Activated B cell treated with CpG ODN at 0.5 μM for 24 hours (primary cell): ENCODE measurements around the gene GIGYF2. TPM values are rescaled to one million over a fixed set of nuclear protein-coding genes. Genes with fewer than 3 reads are reported as not detected.

Experiments
- ATAC-seq: fragments of 200-7000 bp; cut with Tn5 transposase; one replicate; pipeline ENCODE4 v1.10.0; 2021; ENCODE audit warnings: low read depth, mild to moderate bottlenecking, moderate library complexity
- CTCF ChIA-PET: fragments of 350-600 bp; sonication (Branson Sonifier 250); formaldehyde crosslinking; loops from one replicate; lab custom pipeline; 2021; ENCODE audit warnings: antibody characterized with exemption; lab: Charles Lee
- POLR2A ChIA-PET: fragments of 350-600 bp; sonication (Branson Sonifier 250); formaldehyde crosslinking; loops from one replicate; lab custom pipeline; 2021; ENCODE audit warnings: antibody characterized with exemption; lab: Charles Lee
- DNase-seq: peaks from one replicate; pipeline ENCODE4 v3.0.0; 2022
- H3K27ac Mint-ChIP-seq: one replicate; pipeline ENCODE4 v1.8.0; 2020; ENCODE audit warnings: mixed read lengths
- H3K27me3 Mint-ChIP-seq: one replicate; pipeline ENCODE4 v1.8.0; 2021; ENCODE audit warnings: mixed read lengths
- H3K36me3 Mint-ChIP-seq: one replicate; pipeline ENCODE4 v1.8.0; 2021; ENCODE audit warnings: low read depth, mixed read lengths
- H3K4me1 Mint-ChIP-seq: one replicate; pipeline ENCODE4 v1.8.0; 2021; ENCODE audit warnings: mixed read lengths
- H3K4me3 Mint-ChIP-seq: one replicate; pipeline ENCODE4 v1.8.0; 2020; ENCODE audit warnings: mild to moderate bottlenecking, mixed read lengths
- H3K9me3 Mint-ChIP-seq: one replicate; pipeline ENCODE4 v1.8.0; 2020; ENCODE audit warnings: mixed read lengths
- intact Hi-C: fragments of 100-400 bp; cut with micrococcal nuclease; formaldehyde crosslinking; loops from one replicate; pipeline ENCODE4 v1.15.1; 2024
- total RNA-seq: library from RNA; stranded (reverse); gene quantifications from 2 replicates; pipeline ENCODE4 v1.2.3, GENCODE V29; 2022
- TF ChIP-seq, protein P1 (sequence below): fragments of 200-600 bp; IDR thresholded peaks from one replicate; pipeline ENCODE4 v1.8.0; 2022; ENCODE audit warnings: antibody characterized with exemption, mild to moderate bottlenecking

Gene GIGYF2
- total RNA-seq, 1 donor from 2014 or later, result 77.9 TPM

DNA sequence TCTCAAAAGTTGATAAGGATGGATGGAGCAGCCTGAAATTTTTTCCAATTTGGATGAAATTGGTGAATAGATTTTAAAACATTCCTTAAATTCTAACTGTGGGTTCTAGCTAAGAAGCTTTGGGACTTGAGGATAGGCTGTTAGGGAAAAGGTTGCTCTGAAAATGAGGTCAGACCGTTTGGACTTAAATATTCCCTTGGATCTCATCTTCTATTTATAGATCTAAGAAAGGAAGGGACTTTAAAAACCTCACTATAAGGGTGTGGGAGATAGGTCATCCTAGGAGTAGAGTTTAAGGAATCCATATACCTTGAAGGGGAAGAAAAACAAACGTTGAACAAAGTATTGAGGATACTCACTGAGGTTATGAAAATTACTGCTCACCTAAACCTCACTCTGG, 155.5 kb downstream of the GIGYF2 start:
- Mint-ChIP-seq H3K27me3 (no peaks in the 10 kb centered on the region), H3K36me3 (peaks cover 87% of the 10 kb centered on the region), H3K4me1 (no peaks in the 10 kb centered on the region), H3K27ac (no peak overlapping the region), H3K4me3 (no peak overlapping the region), H3K9me3 (no peaks in the 10 kb centered on the region)
- intact Hi-C loops, result loop anchor here (1.0 to 10.0 kb wide), 7 partner anchors 90 to 590 kb away; partner anchors contain the start of gene ATG16L1
- DNase-seq (no peak), ATAC-seq (no peak)
- POLR2A ChIA-PET, result interaction anchor here (1.5 kb wide), 1 partner anchor 208 kb away, joined by 4 read pairs; the partner anchor contains the start of gene INPP5D
- TF ChIP-seq, protein P1, sequence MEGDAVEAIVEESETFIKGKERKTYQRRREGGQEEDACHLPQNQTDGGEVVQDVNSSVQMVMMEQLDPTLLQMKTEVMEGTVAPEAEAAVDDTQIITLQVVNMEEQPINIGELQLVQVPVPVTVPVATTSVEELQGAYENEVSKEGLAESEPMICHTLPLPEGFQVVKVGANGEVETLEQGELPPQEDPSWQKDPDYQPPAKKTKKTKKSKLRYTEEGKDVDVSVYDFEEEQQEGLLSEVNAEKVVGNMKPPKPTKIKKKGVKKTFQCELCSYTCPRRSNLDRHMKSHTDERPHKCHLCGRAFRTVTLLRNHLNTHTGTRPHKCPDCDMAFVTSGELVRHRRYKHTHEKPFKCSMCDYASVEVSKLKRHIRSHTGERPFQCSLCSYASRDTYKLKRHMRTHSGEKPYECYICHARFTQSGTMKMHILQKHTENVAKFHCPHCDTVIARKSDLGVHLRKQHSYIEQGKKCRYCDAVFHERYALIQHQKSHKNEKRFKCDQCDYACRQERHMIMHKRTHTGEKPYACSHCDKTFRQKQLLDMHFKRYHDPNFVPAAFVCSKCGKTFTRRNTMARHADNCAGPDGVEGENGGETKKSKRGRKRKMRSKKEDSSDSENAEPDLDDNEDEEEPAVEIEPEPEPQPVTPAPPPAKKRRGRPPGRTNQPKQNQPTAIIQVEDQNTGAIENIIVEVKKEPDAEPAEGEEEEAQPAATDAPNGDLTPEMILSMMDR, result no peak
- CTCF ChIA-PET, result interaction anchor here (1.0 to 3.5 kb wide), 10 partner anchors 10 to 513 kb away, joined by 3 to 24 read pairs (median 4); partner anchors contain the start of gene ATG16L1

- Mint-ChIP-seq H3K27ac (no peak overlapping the region), H3K27me3 (no peaks in the 10 kb centered on the region), H3K4me3 (no peak overlapping the region), H3K9me3 (no peaks in the 10 kb centered on the region), H3K4me1 (no peaks in the 10 kb centered on the region), H3K36me3 (peaks cover 86% of the 10 kb centered on the region)
- intact Hi-C loops, result loop anchor here (5.0 to 10.0 kb wide), 2 partner anchors 92 to 531 kb away; no protein-coding TSS in a partner anchor
- ATAC-seq (no peak), DNase-seq (no peak)
- TF ChIP-seq, protein P1, result no peak
- POLR2A ChIA-PET, result interaction anchor here (1.5 kb wide), 2 partner anchors 207 to 397 kb away, joined by 4 read pairs; partner anchors contain the start of genes ATG16L1 and INPP5D
- CTCF ChIA-PET, result interaction anchor here (1.0 to 3.5 kb wide), 9 partner anchors 12 to 512 kb away, joined by 3 to 24 read pairs (median 5); partner anchors contain the start of gene ATG16L1
Measured at GRCh38 chr2:232854082-232854481, 157.0 kb downstream of the GIGYF2 start.

DNA sequence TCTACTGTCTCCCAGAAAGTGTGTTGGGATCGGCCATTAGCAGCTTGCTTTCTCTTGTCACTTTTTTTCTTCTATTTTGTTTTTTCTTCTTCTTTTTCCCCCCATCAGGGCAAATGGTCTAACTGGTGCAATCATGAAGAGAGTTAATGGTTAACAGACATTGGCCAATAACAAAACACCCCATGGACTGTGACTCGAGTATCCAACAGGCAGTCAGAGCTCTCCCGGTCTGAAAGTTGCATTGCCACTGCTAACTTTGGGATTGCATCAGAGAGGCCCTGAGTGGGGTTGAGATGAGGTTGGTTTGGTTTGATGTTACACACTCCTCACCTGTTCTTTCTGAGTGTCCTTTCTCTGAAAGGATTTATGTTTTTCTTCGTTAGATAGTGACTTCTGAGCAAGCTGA, 160.0 kb downstream of the GIGYF2 start:
- Mint-ChIP-seq H3K9me3 (no peaks in the 10 kb centered on the region), H3K4me1 (no peaks in the 10 kb centered on the region), H3K27me3 (no peaks in the 10 kb centered on the region), H3K27ac (no peak overlapping the region), H3K36me3 (peaks cover 73% of the 10 kb centered on the region), H3K4me3 (no peak overlapping the region)
- DNase-seq (no peak), ATAC-seq (no peak)
- intact Hi-C loops, result loop anchor here (10.0 kb wide), 1 partner anchor 528 kb away; no protein-coding TSS in a partner anchor
- ChIA-PET POLR2A (no interaction called here), CTCF (no interaction called here)
- TF ChIP-seq, protein P1, result no peak

- H3K9me3 Mint-ChIP-seq, result no peaks in the 10 kb centered on the region
- TF ChIP-seq, protein P1, result no peak
- no peaks in the 10 kb centered on the region for H3K4me1 Mint-ChIP-seq
- H3K27me3 Mint-ChIP-seq, result no peaks in the 10 kb centered on the region
- ATAC-seq (no peak), DNase-seq (no peak)
- no peak overlapping the region for H3K27ac Mint-ChIP-seq
- intact Hi-C loops, result loop anchor here (10.0 kb wide), 1 partner anchor 525 kb away; no protein-coding TSS in a partner anchor
- no peak overlapping the region for H3K4me3 Mint-ChIP-seq
- H3K36me3 Mint-ChIP-seq, result peaks cover 58% of the 10 kb centered on the region
- CTCF ChIA-PET, result interaction anchor here (1.1 kb wide), 1 partner anchor 194 kb away, joined by 3 read pairs; no protein-coding TSS in a partner anchor
- POLR2A ChIA-PET, result no interaction called here
Measured at GRCh38 chr2:232859385-232859916, 162.3 kb downstream of the GIGYF2 start.

DNA sequence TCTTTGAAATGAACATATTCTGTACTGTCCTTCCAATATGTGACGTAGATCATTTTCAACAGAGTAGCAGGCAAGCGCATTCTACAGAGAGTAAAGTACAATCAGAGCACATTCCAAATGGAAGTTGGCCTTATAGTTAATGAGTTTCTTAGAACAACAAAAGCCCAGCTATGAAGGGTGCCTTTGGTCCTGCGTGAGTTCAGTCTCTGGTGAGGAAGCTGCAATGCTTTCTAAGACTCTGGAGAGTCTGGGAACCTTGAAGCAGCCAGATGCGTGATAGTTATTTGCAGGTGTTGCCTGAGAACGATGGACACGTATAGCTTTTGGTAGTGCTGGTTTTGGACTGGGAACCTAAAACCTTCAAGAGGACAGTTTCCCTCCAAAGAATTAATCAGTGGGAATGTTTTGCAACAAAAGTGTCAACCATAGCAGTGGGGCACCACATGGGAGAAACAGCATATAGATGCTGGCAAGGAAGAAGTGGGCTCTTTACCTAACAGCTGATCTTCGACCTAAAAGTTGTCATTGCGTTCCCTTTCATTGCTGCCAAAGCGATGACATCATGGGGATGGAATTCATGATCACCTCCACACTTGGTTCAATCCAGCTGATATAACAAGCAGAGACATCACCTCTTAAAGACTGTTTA, 163.6 kb downstream of the GIGYF2 start:
- POLR2A ChIA-PET, result interaction anchor here (0.5 kb wide), 1 partner anchor 24 kb away, joined by 9 read pairs; no protein-coding TSS in a partner anchor
- Mint-ChIP-seq H3K4me3 (no peak overlapping the region), H3K9me3 (no peaks in the 10 kb centered on the region), H3K27ac (no peak overlapping the region), H3K27me3 (no peaks in the 10 kb centered on the region), H3K36me3 (peaks cover 48% of the 10 kb centered on the region), H3K4me1 (no peaks in the 10 kb centered on the region)
- CTCF ChIA-PET, result no interaction called here
- no peak for DNase-seq
- TF ChIP-seq, protein P1, result no peak
- ATAC-seq, result no peak
- intact Hi-C loops, result no loop called here
